Measurements from ENCODE around the gene BLM. TPM values are rescaled to one million over a fixed set of nuclear protein-coding genes. Genes with fewer than 3 reads are reported as not detected.

BLM gene
- total RNA-seq, 1 experiment from 2014 or later: 15.6 TPM

DNA sequence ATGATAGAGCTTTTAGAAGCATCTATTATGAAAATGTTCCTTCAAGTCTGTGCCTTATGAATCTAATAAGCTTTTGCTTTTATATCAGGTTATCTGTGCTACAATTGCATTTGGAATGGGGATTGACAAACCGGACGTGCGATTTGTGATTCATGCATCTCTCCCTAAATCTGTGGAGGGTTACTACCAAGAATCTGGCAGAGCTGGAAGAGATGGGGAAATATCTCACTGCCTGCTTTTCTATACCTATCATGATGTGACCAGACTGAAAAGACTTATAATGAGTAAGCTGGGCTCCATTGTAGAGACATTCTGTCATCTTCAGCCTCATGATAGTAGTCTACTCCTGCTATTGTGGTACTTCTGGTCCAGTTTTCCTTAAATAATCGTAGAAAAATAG lies 73.4 kb downstream of the BLM start:
- TF ChIP-seq CTCF (IDR thresholded peaks at IDR 0.05; ENCODE audit: insufficient read depth in 1 of 2, low read depth in 1 of 2, low read length in 1 of 2, severe bottlenecking in 1 of 2, unreplicated experiment in 1 of 2): no peak
- no peak for DNase-seq
- intact Hi-C loops (cut with micrococcal nuclease; ENCODE audit: unreplicated experiment): no loop called here
- BruUV-seq (replicated peaks): no TSS peak
- ChIA-PET CTCF (no interaction called here), POLR2A (no interaction called here)
- H3K4me3 Mint-ChIP-seq (ENCODE audit: unreplicated experiment): no peak overlapping the region
- no peak overlapping the region for H3K4me3 ChIP-seq (ENCODE audit: low read depth, low read length)
- H3K9me3 ChIP-seq: no peaks in the 10 kb centered on the region
- no peaks in the 10 kb centered on the region for H3K9me3 Mint-ChIP-seq (ENCODE audit: unreplicated experiment)
- no peaks in the 10 kb centered on the region for H3K27me3 ChIP-seq (replicated peaks; ENCODE audit: control insufficient read depth, insufficient read depth, low read length)
- H3K4me1 Mint-ChIP-seq (ENCODE audit: low read depth, unreplicated experiment): no peaks in the 10 kb centered on the region
- peaks cover 1% of the 10 kb centered on the region; the same call in 1 of the 2 replicates for H3K36me3 ChIP-seq (ENCODE audit: control insufficient read depth, insufficient read depth, low read length)
- H3K27ac Mint-ChIP-seq (ENCODE audit: unreplicated experiment): no peak overlapping the region
- H3K36me3 Mint-ChIP-seq (ENCODE audit: insufficient read depth, unreplicated experiment): peaks cover 28% of the 10 kb centered on the region
- no peaks in the 10 kb centered on the region for H3K27me3 Mint-ChIP-seq (ENCODE audit: insufficient read depth, unreplicated experiment)
- H3K4me1 ChIP-seq: no peaks in the 10 kb centered on the region

DNA sequence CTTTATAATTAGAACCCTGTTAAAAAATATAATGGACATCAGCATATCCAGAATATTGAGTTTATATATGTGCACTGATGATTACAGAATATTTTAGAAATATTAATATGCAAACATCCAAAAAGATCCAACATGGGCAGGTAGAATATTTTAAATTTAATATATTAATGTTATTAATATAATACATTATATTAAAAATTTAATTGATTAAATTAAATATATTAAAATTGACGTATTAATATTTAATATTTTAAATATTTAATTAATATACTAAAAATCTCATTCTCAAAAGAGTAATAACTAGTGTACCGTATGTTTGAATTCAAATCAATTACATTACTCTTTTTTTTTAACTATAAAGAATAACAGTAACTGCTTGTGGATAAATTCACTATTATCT lies 77.4 kb downstream of the BLM start:
- no peaks in the 10 kb centered on the region for H3K9me3 ChIP-seq
- no peaks in the 10 kb centered on the region for H3K4me1 ChIP-seq
- Mint-ChIP-seq H3K27me3 (ENCODE audit: insufficient read depth, unreplicated experiment) (no peaks in the 10 kb centered on the region), H3K9me3 (ENCODE audit: unreplicated experiment) (no peaks in the 10 kb centered on the region), H3K4me3 (ENCODE audit: unreplicated experiment) (no peak overlapping the region), H3K36me3 (ENCODE audit: insufficient read depth, unreplicated experiment) (peaks cover 18% of the 10 kb centered on the region), H3K4me1 (ENCODE audit: low read depth, unreplicated experiment) (no peaks in the 10 kb centered on the region), H3K27ac (ENCODE audit: unreplicated experiment) (no peak overlapping the region)
- DNase-seq: no peak
- ChIA-PET CTCF (no interaction called here), POLR2A (no interaction called here)
- H3K36me3 ChIP-seq (ENCODE audit: control insufficient read depth, insufficient read depth, low read length): no peaks in the 10 kb centered on the region
- no peak overlapping the region for H3K4me3 ChIP-seq (ENCODE audit: low read depth, low read length)
- no peak for TF ChIP-seq CTCF (IDR thresholded peaks at IDR 0.05; ENCODE audit: insufficient read depth in 1 of 2, low read depth in 1 of 2, low read length in 1 of 2, severe bottlenecking in 1 of 2, unreplicated experiment in 1 of 2)
- intact Hi-C loops (cut with micrococcal nuclease; ENCODE audit: unreplicated experiment): no loop called here
- no TSS peak for BruUV-seq (replicated peaks)
- no peaks in the 10 kb centered on the region for H3K27me3 ChIP-seq (replicated peaks; ENCODE audit: control insufficient read depth, insufficient read depth, low read length)

DNA sequence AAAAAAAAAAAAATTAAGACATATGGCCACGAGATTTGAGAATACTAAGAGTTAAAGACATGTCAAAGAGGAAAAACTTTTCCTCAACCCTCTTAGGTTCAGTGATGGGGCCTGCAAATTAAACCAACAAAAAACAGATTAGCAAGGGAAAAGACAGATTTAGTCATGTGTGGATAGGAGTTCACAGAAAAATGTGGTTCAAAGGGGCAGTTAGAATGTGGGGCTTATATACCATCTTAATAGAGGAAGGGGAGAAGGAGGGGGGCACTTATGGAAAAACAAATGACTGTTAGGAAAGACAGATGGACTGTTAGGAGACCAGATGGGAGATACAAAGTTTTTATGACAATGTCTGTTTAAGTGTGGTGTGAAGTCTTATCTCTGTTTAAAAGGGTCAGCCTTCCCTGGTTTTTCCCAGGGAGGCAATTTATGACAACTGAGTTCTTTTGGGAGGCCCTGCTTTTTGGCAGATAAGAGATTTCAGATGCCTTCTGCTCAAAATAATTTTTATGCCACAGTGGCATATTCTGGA lies 82.6 kb downstream of the BLM start:
- ChIA-PET CTCF (no interaction called here), POLR2A (no interaction called here)
- Histone ChIP-seq H3K4me3 (ENCODE audit: low read depth, low read length) (no peak overlapping the region), H3K36me3 (ENCODE audit: control insufficient read depth, insufficient read depth, low read length) (no peaks in the 10 kb centered on the region), H3K27me3 (replicated peaks; ENCODE audit: control insufficient read depth, insufficient read depth, low read length) (no peaks in the 10 kb centered on the region), H3K4me1 (no peaks in the 10 kb centered on the region), H3K9me3 (no peaks in the 10 kb centered on the region)
- intact Hi-C loops (cut with micrococcal nuclease; ENCODE audit: unreplicated experiment): no loop called here
- BruUV-seq (replicated peaks): no TSS peak
- no peaks in the 10 kb centered on the region for H3K4me1 Mint-ChIP-seq (ENCODE audit: low read depth, unreplicated experiment)
- no peak for TF ChIP-seq CTCF (IDR thresholded peaks at IDR 0.05; ENCODE audit: insufficient read depth in 1 of 2, low read depth in 1 of 2, low read length in 1 of 2, severe bottlenecking in 1 of 2, unreplicated experiment in 1 of 2)
- no peaks in the 10 kb centered on the region for H3K27me3 Mint-ChIP-seq (ENCODE audit: insufficient read depth, unreplicated experiment)
- H3K9me3 Mint-ChIP-seq (ENCODE audit: unreplicated experiment): no peaks in the 10 kb centered on the region
- H3K27ac Mint-ChIP-seq (ENCODE audit: unreplicated experiment): no peak overlapping the region
- no peak for DNase-seq
- no peak overlapping the region for H3K4me3 Mint-ChIP-seq (ENCODE audit: unreplicated experiment)
- H3K36me3 Mint-ChIP-seq (ENCODE audit: insufficient read depth, unreplicated experiment): peaks cover 5% of the 10 kb centered on the region
